Cardiac fibroblast (primary cell): ENCODE results near the gene RNASEH2A.

Experiments
- DNase-seq, 2 donors: peaks; one replicate each; pipeline versions ENCODE4 v3.0.0 to v3.0.0-alpha.2; 2010; ENCODE audit warnings: low read depth in 2 of 2
- H3K4me3 ChIP-seq, 2 donors: replicated peaks in 1 of 2; 1 replicate in 1 of 2; 2 replicates in 1 of 2; pipeline ENCODE4 v1.5.1; 2011; ENCODE audit warnings: low read depth in 2 of 2, low read length in 2 of 2, mild to moderate bottlenecking in 2 of 2, moderate library complexity in 1 of 2
- CTCF ChIP-seq: IDR thresholded peaks from one replicate; pipeline ENCODE4 v1.5.1; 2011; ENCODE audit warnings: low read depth, mild to moderate bottlenecking, low read length, inconsistent platforms

RNASEH2A gene

GRCh38 chr19:12858041-12858928 is 51.9 kb downstream of the RNASEH2A start:
- DNase-seq = no peak
- H3K4me3 ChIP-seq = no peak overlapping the region
- TF ChIP-seq CTCF = no peak

GRCh38 chr19:12859546-12859945 is 53.2 kb downstream of the RNASEH2A start:
- no peak for DNase-seq
- no peak overlapping the region for H3K4me3 ChIP-seq
- TF ChIP-seq CTCF = no peak
